HG02571 (cell line): ENCODE results near the gene ZNF793.

Experiments used
- ATAC-seq: cut with Tn5 transposase; IDR thresholded peaks from one replicate; pipeline ENCODE4 v1.9.1; 2021; ENCODE audit warnings: mild to moderate bottlenecking, moderate library complexity; ENCODE audit not compliant: unreplicated experiment

ZNF793 gene

DNA sequence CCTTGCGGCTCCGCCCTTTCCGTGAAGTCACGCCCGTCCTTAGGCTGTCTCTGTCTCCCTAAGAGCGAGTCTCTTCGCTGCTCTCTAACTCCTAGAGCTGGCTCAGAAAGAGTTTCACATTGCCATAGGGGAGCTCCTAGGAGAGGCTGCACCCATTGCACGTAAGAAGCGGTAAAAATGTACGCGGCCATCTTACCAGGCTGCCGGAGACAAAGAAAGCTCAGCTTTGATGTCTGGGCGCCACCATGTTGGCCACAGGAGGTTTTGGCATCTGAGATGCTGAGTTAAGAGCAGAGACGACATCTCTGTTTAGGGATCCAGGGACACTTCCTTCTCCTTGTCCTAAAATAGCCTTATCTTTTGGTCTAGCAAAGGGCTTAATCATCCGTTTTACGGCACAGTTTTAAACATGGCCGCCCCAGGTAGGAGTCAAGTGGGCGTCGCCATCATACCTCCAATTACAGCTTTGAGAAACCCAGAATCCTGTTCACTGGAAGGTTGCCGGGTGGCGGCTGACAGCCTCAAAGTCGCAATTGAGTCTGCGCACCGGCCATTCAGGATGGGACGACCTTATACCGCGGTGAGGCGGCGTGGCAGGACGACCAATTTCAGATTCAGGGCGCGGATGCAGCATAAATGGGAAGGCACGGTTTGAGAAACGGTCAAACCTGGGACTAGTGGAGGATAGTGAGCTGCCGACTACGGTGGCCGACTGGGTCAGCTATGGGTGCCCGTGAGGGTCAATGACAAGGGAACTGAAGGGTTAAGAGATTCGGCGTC is at the start of gene ZNF793:
Gene ZNF793, plus strand, starts transcription at position 553 of the 780 bp plus-strand sequence. CDS start 16,501 bp downstream, outside the sequence.
- ATAC-seq: peak; percentile 61

DNA sequence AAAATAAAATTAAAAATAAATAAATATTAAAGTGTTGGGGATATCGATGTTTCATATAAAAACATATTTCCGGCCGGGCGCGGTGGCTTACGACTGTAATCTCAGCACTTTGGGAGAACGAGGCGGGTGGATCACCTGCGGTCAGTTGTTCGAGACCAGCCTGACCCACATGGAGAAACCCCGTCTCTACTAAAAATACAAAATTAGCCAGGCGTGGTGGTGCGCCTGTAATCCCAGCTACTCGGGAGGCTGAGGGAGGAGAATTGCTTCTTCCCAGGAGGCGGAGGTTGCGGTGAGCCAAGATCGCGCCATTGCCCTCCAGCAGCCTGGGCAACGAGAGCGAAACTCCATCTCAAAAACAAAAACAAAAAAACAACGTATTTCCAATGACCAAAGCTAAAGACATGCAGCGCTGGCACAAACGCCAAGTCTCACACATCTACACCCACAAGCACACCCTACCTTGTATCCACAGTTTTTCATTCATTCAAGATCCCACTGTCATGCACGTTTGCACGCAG is 40.4 kb upstream of the ZNF793 start:
- no peak for ATAC-seq

DNA sequence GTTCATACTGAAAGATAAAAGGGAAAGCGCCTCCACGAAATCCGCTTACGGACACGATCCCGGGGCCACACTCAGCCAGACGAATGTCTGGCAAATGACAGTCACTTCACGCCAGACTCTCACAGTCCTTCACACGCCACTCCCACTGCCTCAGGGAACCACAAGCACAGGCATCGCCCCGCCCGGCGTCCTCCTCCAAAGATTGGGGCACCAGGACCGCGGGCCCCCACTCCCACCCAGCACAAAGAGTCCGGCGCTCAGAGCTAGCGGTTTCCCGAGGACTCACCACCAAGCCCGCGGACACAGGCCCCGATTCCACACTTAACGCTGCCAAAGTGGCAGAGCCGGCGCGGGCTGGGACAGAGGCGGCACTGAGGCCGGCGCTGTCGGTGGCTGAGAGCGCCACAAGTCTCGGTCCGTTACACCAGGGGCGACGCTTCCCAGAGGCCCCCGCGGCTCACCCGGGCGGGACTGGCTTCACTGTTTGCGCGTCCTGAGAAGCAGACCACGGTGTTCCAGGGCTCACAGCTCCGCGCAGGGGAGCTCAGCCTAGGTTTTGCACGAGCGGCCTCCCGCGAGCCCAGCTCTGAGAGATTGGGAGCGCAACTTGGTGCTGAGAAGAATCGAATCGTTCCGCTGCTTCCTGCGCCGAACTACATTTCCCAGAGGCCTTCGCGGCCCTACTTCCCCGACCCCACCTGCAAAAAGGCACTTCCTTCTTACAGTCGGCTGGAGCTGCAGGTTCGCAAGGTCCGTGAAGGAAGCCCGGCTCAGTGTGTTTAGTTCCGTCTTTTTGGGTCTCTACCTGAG is 39.7 kb upstream of the ZNF793 start, which contains the start of gene ZNF569:
Gene ZNF569, minus strand, starts transcription at position 647 of the 810 bp plus-strand sequence. CDS start 22,523 bp downstream, outside the sequence.
- peak; percentile 61 for ATAC-seq

DNA sequence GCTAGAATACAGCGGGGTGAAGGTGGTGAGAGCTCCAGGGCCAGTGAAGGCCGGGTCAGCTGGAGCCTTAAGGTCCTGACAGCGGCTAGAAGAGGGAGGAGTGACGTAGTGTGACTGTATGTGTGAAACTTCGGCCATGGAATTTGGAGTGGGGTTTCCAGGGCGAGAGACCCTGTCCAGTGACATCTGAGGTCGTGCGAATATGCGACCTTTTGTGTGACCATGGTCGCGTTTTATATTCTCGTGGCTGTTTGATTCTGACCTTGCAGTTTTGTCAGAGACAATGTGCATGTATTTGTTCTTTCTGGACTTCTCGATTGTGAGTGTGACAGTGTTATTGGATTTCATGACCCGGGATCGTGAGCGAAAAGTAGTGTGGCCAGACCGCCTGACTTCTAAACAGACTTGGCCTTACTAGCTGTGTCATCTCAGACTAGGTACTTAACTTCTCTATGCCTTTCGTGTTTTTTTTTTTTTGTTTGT is 39.1 kb upstream of the ZNF793 start:
- no peak for ATAC-seq

DNA sequence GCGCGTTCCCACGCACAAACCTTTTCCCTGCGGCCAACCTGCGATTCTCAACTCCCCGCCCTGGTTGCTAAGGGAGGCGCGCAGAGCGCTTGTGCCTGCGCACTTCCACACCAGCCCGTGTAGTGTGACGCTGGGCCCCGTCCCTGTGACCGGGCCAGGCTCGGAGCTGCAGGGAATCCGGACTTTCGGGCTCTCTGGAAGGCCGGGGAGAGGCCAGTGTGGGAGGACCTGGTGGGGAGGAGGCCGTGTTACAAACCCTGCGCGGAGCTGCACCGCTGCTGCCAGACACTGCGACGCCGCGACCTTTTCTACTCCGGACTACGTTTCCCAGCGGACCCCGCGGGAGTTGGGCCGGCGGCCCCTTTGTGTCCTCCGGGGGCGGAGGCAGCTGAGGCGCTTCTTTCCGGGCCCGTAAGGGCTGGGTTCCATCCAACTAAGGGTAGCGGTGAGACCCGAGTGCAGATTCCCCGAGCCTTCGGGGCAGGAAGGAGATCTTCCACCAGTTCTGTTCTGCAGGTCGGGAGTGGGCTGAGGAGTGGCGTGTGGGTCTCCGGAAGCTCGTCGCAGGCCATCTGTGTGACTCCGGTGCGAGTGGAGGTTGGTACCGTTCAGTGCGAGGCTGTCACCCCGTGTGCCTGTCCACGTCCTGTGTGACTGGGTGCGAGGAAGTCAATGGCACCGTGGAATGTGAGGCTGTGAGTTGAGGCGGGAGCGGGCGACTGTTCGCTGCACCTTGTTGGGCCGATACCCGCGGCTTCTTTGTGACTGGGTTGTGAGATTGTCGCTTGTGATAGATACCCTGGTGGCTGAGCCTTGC is 37.6 kb upstream of the ZNF793 start, which contains the start of gene ZNF570:
Gene ZNF570, plus strand, starts transcription at position 396 of the 817 bp plus-strand sequence. CDS start 999 bp downstream, outside the sequence.
- peak; percentile 50 for ATAC-seq

DNA sequence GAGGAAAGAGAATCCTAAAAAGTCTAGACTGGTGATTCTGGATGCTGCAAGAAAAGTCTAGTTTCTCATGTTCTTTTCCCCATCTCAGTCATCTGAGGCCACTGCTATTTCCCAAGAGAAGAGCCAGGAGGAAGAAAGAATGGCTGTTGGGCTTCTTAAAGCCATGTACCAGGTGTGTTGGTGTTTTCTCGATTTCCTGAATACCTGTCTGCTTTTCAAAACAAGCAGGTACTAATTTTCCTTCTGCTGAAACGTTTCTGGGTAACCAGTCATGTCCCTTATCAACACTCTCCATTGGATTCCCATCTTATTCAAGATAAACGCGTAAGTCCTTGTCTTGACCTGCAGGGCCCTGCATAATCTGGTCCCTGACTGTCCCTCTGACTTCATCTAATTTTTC is 36.5 kb upstream of the ZNF793 start:
- ATAC-seq: no peak

DNA sequence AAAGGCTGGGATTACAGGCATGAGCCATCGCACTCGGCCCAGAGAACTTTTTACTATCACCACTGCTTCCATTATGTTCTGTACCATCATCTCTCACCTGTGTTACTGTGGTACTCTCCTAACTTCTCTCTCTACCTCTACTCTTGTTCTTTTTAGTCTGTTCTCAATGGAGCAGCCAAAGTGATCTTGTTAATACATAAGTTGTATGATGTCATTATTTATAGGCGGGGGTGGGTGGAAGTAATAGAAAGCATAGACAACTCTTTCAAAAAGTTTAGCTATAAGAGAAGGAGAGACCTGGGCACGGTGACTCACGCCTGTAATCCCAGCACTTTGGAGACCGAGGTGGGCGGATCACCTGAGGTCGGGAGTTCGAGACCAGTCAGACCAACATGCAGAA is 34.6 kb upstream of the ZNF793 start:
- ATAC-seq: no peak

DNA sequence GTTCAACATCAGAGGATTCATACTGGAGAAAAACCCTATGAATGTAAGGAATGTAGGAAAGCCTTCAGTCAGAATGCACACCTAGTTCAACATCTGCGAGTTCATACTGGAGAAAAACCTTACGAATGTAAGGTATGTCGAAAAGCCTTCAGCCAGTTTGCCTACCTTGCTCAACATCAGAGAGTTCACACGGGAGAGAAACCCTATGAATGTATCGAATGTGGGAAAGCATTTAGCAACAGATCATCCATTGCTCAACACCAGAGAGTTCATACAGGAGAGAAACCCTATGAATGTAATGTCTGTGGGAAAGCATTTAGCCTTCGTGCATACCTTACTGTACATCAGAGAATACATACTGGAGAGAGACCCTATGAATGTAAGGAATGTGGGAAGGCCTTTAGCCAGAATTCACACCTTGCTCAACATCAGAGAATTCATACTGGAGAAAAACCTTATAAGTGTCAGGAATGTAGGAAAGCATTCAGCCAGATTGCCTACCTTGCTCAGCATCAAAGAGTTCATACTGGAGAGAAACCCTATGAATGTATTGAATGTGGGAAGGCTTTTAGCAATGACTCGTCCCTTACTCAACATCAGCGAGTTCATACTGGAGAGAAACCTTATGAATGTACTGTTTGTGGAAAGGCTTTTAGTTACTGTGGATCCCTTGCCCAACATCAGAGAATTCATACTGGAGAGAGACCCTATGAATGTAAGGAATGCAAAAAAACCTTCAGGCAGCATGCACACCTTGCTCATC is 22.2 kb upstream of the ZNF793 start:
- ATAC-seq: no peak

DNA sequence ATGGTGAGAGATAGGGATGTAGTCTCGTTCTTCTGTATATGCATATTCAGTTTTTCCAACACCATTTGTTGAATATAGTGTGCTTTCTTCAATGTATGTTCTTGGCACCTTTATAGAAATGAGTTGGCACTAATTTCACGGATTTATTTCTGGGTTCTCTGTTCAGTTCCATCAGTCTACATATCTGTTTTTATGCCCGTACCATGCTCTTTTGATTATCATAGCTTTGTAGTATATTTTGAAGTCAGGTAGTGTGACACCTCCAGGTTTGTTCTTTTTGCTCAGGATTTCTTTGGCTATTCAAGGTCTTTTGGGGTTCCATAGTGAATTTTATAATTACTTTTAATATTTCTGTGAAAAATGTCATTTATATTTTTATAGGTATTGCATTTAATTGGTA is 14.5 kb upstream of the ZNF793 start:
- no peak for ATAC-seq

DNA sequence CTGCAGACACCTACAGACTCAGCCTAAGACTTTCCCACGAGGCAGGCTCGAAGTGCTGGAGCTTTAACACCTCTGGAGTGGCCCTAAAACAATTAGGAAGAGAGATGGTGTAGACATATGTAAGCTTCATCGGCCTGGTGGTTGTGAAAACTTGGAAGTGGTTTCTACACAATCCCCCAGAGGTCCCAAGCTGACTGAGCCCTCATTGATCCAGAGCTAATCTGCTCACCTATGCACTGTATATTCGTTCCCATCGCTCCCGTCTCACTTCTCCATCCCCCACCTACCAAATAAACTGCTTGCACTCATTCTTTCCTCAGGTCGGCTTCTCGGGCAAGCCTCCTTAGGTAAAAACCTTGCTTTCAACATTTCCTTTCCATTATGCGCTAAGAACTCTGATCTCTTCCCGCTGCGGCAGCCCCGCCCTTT is 767 bp upstream of the ZNF793 start:
- no peak for ATAC-seq

DNA sequence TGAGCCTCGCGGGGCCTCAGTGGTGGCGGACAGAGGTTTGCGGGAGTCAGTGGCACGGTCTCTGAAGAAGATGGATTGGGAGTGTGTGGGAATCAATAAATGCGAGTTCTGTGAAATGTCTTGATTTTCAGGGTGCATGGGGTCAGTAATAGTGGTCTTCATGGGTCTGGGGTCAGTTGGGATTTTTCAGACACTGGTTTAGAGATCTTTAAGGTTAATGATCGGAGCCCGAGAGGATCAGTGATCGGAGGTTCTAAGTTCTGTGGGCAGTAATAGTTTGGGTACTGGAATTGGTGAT is 377 bp downstream of the ZNF793 start:
- ATAC-seq: no peak

DNA sequence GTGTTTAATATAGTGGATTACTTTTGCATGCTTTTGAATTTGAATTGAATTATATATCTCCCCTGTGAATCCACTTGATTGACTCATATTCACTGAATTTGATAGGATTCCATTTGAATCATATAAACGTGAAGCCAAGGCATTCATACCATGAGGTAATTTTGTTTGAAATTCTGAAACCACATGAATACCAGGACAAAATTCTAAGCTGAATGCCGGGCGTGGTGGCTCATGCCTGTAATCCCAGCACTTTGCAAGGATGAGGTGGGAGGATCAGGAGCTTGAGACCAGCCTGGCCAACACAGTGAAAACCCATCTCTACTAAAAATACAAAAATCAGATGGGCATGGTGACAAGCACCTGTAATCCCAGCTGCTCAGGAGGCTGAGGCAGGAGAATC is 4.4 kb downstream of the ZNF793 start:
- ATAC-seq: no peak

DNA sequence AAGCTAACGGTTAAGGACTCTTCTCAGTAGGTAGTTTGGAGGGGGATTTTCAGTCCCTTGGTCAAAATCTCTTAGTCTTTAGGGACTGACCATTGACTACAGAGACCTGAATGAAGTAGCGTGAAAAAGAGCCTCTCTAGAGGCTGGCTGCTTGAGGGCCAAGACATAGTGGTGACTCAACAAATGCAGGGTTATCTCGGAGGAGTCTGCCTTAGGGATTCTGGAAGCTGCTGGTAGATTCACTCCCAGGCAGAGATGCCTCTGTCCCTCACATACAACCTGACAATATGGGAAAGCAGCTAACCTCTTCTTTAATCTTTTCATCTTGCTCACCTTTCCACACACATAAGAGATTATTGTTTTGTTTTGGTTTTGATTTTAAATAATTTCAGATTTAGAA is 5.1 kb downstream of the ZNF793 start:
- ATAC-seq: no peak

DNA sequence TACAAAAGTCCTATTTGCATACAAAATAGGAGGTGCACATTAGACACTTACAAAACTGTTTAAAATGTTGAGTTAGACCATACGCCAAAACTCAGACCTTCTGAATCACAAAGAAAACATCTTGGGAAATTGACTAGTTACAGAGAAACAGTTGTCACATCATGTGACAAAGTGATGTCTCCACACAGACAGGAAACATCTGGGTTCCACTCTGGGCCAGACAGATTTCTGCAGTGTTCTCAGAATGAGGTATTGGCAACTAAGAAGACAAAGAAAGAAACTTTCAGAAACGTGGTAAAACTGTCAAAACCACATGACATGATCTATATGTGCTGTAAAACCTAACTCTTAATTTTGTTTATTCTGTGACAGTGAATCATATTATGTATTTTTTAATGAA is 6.7 kb downstream of the ZNF793 start:
- no peak for ATAC-seq

DNA sequence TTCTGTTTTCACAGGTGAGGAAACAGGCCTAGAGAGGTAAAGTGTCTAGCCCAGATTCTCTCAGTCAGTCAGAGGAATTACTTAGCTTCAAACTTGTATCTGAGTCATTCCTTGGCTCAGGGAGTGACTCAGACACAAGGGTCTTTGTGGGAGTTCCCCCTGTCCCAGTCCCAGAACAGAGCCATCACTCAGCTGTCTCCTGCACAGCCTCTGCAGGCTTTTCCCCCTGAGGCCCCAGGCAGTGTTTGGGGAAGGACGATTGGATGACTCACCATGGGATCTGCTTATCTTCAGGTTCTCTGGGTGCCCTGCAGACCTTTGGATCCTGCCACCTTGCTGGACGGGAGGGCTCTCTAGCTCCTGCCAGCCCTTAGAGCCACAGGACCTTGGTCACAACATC is 13.2 kb downstream of the ZNF793 start:
- ATAC-seq: no peak

DNA sequence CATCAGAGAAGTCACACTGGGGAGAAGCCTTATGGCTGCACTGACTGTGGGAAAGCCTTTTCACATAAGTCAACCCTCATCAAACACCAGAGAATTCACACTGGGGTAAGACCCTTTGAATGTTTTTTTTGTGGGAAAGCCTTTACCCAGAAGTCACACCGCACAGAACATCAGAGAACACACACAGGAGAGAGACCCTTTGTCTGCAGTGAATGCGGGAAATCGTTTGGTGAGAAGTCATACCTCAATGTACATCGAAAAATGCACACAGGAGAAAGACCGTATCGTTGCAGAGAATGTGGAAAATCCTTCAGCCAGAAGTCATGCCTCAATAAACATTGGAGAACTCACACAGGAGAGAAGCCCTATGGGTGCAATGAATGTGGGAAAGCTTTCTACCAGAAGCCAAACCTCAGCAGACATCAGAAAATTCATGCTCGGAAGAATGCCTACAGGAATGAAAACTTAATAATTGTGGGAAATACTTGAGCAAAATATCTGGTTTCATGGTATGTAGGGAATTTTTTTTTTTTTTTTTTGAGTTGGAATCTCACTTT is 30.7 kb downstream of the ZNF793 start:
- no peak for ATAC-seq

DNA sequence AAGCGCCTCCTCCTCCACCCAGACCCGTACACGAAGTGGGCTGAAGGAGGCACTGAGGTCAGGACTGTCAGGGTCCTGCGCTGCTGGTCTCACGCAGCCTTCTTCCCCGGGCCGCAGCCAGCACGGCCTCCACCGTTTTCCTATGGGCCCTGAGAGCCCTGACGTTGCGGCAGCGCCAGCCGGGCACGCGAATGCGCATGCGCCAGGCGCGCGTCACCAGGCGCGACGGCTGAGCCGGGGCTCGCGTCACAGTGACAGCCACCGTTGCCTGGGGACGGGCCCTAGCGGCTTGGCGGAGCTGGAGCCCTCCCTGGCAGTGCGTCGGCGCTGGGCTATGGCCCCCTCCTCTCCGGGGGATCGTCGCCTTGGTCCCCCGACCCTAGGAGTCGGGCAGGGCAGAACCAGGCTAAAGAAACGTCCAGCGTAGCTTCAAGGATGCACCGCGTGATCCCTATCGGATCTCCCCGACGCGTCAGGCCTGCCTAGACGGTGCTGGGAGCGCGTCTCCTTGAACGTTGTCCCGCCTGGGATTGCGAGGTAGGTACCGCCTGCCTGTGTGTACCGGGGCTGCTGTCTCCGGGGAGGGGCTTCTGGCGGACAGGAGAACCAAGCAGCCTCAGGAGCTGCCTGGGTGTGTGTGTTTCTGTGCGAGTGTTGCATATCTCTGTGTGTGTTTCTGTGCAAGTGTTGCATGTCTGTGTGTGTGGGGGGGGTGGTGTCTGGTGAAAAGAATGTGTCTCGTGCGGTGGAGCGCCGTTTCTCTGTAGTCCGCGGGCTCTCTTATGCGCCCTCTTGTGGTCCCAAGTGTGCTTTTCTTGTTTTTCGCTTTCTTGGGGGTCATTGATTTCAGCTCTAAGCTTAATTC is 44.6 kb downstream of the ZNF793 start:
- ATAC-seq: no peak

DNA sequence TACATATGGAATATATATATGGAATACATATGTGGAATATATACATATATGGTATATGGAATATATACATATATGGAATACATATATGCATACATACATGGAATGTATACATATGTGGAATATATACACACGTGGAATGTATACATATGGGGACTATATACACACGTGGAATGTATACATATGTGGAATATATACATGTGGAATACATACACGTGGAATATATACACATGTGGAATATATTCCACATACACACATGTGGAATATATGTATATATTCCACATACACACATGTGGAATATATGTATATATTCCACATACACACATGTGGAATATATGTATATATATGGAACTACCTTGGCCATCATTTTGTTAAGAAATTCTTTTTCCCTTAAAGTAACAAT is 56.8 kb downstream of the ZNF793 start:
- no peak for ATAC-seq
